Panc1 (cell line): Measurements from ENCODE around the gene EPGN.

ENCODE experiments used
- TF ChIP-seq, protein P1 (sequence below): fragments of 450-650 bp; IDR thresholded peaks from 2 replicates; pipeline ENCODE4 v1.5.1; 2017; ENCODE audit warnings: mild to moderate bottlenecking
- TF ChIP-seq, protein P2 (sequence below), 2 experiments: IDR thresholded peaks; 2 replicates each; pipeline ENCODE4 v1.6.1; 2011 to 2012; ENCODE audit warnings: low read depth in 2 of 2, control low read depth in 1 of 2, low read length in 1 of 2, mild to moderate bottlenecking in 1 of 2, moderate library complexity in 1 of 2; ENCODE audit not compliant: insufficient read depth in 1 of 2

DNA sequence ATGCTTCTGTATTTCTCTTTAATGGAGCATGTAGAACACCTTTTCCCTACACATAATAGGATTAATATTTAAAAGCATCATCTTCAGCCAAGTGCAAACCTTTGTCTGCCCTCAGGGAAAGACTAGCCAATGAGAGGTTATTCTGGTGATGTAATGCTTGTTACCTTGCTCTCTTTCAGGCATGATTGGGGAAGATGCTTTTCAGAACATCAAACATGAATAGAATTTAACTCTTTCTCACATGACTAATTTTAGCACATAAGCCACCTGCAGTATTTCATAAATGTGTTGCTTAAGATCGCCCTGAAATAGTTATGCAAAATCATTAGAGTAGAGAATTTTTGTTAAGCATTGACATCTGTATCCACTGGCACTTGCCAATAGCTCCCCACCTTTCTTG is 10.7 kb upstream of the EPGN start:
- TF ChIP-seq, protein P1, sequence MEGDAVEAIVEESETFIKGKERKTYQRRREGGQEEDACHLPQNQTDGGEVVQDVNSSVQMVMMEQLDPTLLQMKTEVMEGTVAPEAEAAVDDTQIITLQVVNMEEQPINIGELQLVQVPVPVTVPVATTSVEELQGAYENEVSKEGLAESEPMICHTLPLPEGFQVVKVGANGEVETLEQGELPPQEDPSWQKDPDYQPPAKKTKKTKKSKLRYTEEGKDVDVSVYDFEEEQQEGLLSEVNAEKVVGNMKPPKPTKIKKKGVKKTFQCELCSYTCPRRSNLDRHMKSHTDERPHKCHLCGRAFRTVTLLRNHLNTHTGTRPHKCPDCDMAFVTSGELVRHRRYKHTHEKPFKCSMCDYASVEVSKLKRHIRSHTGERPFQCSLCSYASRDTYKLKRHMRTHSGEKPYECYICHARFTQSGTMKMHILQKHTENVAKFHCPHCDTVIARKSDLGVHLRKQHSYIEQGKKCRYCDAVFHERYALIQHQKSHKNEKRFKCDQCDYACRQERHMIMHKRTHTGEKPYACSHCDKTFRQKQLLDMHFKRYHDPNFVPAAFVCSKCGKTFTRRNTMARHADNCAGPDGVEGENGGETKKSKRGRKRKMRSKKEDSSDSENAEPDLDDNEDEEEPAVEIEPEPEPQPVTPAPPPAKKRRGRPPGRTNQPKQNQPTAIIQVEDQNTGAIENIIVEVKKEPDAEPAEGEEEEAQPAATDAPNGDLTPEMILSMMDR, result no peak
- TF ChIP-seq, protein P2, sequence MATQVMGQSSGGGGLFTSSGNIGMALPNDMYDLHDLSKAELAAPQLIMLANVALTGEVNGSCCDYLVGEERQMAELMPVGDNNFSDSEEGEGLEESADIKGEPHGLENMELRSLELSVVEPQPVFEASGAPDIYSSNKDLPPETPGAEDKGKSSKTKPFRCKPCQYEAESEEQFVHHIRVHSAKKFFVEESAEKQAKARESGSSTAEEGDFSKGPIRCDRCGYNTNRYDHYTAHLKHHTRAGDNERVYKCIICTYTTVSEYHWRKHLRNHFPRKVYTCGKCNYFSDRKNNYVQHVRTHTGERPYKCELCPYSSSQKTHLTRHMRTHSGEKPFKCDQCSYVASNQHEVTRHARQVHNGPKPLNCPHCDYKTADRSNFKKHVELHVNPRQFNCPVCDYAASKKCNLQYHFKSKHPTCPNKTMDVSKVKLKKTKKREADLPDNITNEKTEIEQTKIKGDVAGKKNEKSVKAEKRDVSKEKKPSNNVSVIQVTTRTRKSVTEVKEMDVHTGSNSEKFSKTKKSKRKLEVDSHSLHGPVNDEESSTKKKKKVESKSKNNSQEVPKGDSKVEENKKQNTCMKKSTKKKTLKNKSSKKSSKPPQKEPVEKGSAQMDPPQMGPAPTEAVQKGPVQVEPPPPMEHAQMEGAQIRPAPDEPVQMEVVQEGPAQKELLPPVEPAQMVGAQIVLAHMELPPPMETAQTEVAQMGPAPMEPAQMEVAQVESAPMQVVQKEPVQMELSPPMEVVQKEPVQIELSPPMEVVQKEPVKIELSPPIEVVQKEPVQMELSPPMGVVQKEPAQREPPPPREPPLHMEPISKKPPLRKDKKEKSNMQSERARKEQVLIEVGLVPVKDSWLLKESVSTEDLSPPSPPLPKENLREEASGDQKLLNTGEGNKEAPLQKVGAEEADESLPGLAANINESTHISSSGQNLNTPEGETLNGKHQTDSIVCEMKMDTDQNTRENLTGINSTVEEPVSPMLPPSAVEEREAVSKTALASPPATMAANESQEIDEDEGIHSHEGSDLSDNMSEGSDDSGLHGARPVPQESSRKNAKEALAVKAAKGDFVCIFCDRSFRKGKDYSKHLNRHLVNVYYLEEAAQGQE (IDR thresholded peaks at IDR 0.05; ENCODE audit: insufficient read depth in 1 of 2, low read depth in 2 of 2, low read length in 1 of 2), result no peak
